Measurements from ENCODE around the gene CAMSAP3. TPM values are rescaled to one million over a fixed set of nuclear protein-coding genes. Genes with fewer than 3 reads are reported as not detected.

CAMSAP3 gene
- polyA plus RNA-seq, 1 of the 3 experiments (the other 2 are of a cell fraction), result 0.08 TPM

- peaks cover 0 to 42% of the 10 kb centered on the region in 2 experiments; a peak in 1 of 4 replicates for H3K4me1 ChIP-seq (ENCODE audit: control insufficient read depth in 1 of 2, insufficient read depth in 2 of 2, low read depth in 1 of 2, low read length in 1 of 2)
- TF ChIP-seq MEF2A (IDR thresholded peaks at IDR 0.05; ENCODE audit: borderline replicate concordance, low read depth) (no peak), YY1 (IDR thresholded peaks at IDR 0.05; ENCODE audit: low read depth) (no peak), REST (IDR thresholded peaks at IDR 0.05; ENCODE audit: low read depth, low read length) (no peak), GATA2 (CRISPR knock-in tag; IDR thresholded peaks at IDR 0.05) (no peak), EZH2phosphoT487 (IDR thresholded peaks at IDR 0.05; ENCODE audit: borderline replicate concordance, low read depth) (no peak), ELF1 (IDR thresholded peaks at IDR 0.05) (no peak), SMC3 (IDR thresholded peaks at IDR 0.05; ENCODE audit: low read depth, low read length) (no peak), NFIC (IDR thresholded peaks at IDR 0.05; ENCODE audit: borderline replicate concordance) (no peak), MAX (IDR thresholded peaks at IDR 0.05; ENCODE audit: low read depth) (no peak), GABPA (IDR thresholded peaks at IDR 0.05; ENCODE audit: low read depth) (no peak), PBX3 (IDR thresholded peaks at IDR 0.05) (no peak), CTCF (IDR thresholded peaks at IDR 0.05) (no peak), RCOR1 (IDR thresholded peaks at IDR 0.05; ENCODE audit: low read length) (no peak)
- H3K79me2 ChIP-seq (ENCODE audit: insufficient read depth), result no peaks in the 10 kb centered on the region
- no peaks in the 10 kb centered on the region for H3K27me3 ChIP-seq (ENCODE audit: insufficient read depth)
- no peaks in the 10 kb centered on the region for H3K9me3 ChIP-seq
- ChIA-PET CTCF (interaction anchor here (1.2 to 4.1 kb wide), 4 partner anchors 10 to 179 kb away, joined by 3 to 40 read pairs (median 7); partner anchors contain the start of genes PET100 and XAB2), POLR2A (interaction anchor here (2.6 kb wide), 1 partner anchor 9 kb away, joined by 16 read pairs; the partner anchor contains the start of genes PET100 and XAB2)
- no peak overlapping the region for H3K4me3 ChIP-seq (ENCODE audit: low read depth in 2 of 2, low read length in 1 of 2)
- no peaks in the 10 kb centered on the region for H3K9me2 ChIP-seq
- peaks cover 4% of the 10 kb centered on the region for H3F3A ChIP-seq (replicated peaks; ENCODE audit: insufficient read depth)
- H2AFZ ChIP-seq (ENCODE audit: low read depth), result no peak overlapping the region
- no peak overlapping the region for H3K4me2 ChIP-seq
- peaks cover 3 to 51% of the 10 kb centered on the region in 2 experiments for H3K36me3 ChIP-seq (replicated peaks in 1 of 2; ENCODE audit: control insufficient read depth in 1 of 2, insufficient read depth in 2 of 2, low read length in 1 of 2)
- H3K27ac ChIP-seq (ENCODE audit: low read depth in 2 of 2, low read length in 1 of 2), result peak overlapping the region in 1 of 2 experiments; percentile 98; a peak in 2 of 4 replicates
- DNase-seq, result no peak
- H3K9ac ChIP-seq, result no peak overlapping the region
- WGBS (ENCODE audit: low lambda C conversion rate), result 95% methylated on average over 25 of the region's 57 CpGs
- no peaks in the 10 kb centered on the region for H4K20me1 ChIP-seq (ENCODE audit: insufficient read depth)
These were observed 25.1 kb downstream of the CAMSAP3 start for GRCh38 chr19:7620442-7621412.

Measured in SK-N-SH (cell line).